HG02973 (cell line): ENCODE measurements around the gene NCOA3.

Experiments
- ATAC-seq: cut with Tn5 transposase; IDR thresholded peaks from one replicate; pipeline ENCODE4 v1.9.1; 2021; ENCODE audit warnings: moderate library complexity; ENCODE audit not compliant: unreplicated experiment

Gene NCOA3

GRCh38 chr20:47622118-47622665 is 120.5 kb downstream of the NCOA3 start:
- ATAC-seq = no peak

- no peak for ATAC-seq
Measured at GRCh38 chr20:47623206-47623605, 121.5 kb downstream of the NCOA3 start.

DNA sequence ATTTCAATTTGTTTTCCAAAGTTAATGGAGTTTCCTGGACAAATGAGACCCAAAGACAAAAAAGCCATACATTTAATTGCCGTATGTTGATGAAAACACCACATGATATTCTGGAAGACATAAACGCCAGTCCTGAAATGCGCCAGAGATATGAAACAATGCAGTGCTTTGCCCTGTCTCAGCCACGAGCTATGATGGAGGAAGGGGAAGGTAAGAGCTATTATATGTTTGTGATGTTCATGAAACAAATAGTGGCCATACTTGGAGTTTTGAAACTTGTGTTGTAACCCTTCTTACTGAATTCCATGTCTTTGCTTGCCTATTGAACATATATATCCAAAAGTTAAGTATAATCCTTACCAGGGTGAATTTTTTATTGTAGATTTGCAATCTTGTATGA is 125.9 kb downstream of the NCOA3 start:
- no peak for ATAC-seq

DNA sequence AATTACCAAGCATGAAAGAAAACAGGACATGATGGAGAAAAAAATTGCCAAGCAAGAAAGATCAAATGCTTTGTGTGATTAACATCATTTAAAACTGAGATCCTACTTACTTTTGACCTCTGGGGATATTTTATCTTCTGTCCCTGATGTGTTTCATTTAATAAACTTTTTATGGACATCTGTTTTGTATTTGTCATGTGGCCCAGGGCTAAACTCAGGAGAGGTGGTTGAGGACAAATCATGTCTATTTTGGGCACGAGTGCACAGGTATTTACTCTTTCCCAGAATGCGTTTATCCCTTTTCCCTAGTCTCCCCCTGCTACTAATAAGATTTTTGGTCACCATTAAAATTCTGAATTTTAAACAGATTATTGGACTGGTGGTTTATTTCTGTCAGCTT is 128.2 kb downstream of the NCOA3 start:
- ATAC-seq = no peak

- ATAC-seq = no peak
Measured at GRCh38 chr20:47631078-47631477, 129.4 kb downstream of the NCOA3 start.

DNA sequence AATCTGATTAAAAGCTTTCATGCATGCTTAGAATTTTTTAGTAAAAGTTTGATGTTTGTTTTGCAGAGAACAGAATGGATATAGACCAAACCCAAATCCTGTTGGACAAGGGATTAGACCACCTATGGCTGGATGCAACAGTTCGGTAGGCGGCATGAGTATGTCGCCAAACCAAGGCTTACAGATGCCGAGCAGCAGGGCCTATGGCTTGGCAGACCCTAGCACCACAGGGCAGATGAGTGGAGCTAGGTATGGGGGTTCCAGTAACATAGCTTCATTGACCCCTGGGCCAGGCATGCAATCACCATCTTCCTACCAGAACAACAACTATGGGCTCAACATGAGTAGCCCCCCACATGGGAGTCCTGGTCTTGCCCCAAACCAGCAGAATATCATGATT is 133.6 kb downstream of the NCOA3 start:
- no peak for ATAC-seq

GRCh38 chr20:47638851-47639250 is 137.2 kb downstream of the NCOA3 start:
- ATAC-seq = no peak

- no peak for ATAC-seq
Measured at GRCh38 chr20:47642118-47642517, 140.4 kb downstream of the NCOA3 start.

DNA sequence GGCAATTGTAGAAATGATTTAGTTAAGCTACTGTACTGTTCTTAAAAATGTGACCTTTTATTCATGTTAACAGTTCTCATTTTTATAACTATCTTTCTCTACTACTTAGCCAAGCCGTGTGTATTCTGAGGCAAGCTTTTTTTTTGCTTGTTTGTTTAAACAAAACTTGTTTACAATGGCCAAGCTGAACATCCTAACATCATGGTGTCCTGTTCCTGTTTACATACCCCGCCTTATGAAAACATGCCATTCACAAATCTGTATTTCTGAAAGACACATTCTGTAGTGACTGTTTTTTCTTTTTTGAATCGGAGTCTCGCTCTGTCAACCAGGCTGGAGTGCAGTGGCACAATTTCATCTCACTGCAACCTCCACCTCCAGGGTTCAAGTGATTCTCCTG is 140.9 kb downstream of the NCOA3 start:
- no peak for ATAC-seq

GRCh38 chr20:47645632-47646031 is 143.9 kb downstream of the NCOA3 start:
- ATAC-seq = no peak

- no peak for ATAC-seq
Measured at GRCh38 chr20:47647994-47648393, 146.3 kb downstream of the NCOA3 start.

DNA sequence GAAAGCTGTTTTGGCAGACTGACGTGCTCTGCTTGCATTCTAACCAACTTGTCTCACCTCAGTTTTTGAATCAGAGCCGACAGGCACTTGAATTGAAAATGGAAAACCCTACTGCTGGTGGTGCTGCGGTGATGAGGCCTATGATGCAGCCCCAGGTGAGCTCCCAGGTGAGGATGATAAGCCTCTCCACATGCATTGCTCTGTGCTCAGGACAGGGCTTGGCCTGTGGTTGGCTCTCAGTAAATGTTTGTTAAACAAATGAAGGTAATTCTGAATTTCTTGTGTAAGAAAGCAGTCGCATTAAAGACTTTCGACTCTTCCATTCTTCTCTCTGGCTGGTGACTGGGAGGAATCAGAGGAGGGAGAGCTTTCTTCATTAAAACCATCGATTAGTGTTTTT is 147.3 kb downstream of the NCOA3 start:
- no peak for ATAC-seq

GRCh38 chr20:47652301-47652700 is 150.6 kb downstream of the NCOA3 start:
- no peak for ATAC-seq

DNA sequence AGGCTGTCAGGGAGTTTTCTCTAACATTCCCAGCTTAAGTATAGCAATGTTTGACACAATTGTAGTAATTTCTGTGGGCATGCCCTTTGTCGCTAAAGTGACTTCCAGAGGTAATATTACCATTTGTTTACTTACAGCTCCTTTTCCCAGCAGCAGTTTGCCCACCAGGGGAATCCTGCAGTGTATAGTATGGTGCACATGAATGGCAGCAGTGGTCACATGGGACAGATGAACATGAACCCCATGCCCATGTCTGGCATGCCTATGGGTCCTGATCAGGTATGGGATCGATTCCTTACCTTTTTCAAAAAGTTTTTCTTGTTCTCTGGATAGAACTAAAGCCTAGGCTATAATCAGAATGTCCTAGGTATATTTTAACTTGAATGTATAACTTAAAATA is 151.1 kb downstream of the NCOA3 start:
- no peak for ATAC-seq

DNA sequence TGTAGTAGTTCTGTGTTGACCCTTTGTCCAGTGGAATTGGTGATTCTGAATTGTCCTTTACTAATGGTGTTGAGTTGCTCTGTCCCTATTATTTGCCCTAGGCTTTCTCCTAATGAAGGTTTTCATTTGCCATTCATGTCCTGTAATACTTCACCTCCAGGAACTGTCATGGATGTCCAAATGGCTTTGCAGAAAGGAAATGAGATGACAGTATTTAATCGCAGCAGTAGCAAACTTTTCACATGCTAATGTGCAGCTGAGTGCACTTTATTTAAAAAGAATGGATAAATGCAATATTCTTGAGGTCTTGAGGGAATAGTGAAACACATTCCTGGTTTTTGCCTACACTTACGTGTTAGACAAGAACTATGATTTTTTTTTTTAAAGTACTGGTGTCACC is 152.2 kb downstream of the NCOA3 start:
- no peak for ATAC-seq

GRCh38 chr20:47654370-47654769 is 152.7 kb downstream of the NCOA3 start:
- ATAC-seq = no peak

GRCh38 chr20:47655635-47656034 is 153.9 kb downstream of the NCOA3 start:
- no peak for ATAC-seq

DNA sequence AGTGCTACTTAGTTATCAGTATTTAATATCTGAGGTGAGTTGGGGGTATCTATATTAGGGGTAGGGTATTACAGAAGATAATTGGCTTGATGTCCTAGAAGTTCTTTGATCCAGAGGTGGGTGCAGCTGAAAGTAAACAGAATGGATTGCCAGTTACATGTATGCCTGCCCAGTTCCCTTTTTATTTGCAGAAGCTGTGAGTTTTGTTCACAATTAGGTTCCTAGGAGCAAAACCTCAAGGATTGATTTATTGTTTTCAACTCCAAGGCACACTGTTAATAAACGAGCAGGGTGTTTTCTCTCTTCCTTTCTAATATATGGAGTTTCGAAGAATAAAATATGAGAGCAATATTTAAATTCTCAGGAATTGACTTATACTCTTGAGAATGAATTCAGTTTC is 154.6 kb downstream of the NCOA3 start:
- no peak for ATAC-seq

DNA sequence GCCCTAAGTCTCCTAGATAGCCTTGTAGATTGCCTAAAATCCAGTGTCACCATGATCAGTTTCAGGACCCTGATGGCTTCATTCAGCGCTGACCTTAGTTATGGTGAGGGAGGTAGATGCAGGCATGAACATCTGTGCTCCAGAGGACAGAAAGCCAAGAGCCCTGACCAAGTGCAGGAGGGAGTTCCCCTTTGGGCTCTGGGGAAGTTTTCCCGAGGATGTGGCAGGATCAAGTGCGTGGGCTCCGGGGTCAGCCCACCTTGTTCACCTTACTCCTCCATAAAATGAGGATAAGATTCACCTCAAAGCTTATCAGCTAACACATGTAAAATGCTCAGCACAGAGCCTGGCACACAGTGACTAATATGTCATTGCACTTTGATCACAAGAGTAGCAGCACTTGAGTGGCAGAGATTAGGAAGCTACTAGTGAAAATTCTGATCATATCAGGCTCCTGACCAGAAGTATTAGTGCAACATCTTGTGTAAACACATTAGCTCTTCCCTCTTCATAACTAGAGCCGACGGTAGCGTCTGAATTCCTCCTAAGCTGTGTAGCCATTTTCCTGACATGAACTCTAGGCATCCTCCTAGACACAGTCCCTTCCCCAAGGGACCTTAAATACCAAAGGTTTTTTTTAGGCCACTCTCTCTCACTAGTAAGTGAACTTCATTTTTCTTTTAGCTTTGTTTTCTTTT is 158.4 kb downstream of the NCOA3 start:
- ATAC-seq = no peak

DNA sequence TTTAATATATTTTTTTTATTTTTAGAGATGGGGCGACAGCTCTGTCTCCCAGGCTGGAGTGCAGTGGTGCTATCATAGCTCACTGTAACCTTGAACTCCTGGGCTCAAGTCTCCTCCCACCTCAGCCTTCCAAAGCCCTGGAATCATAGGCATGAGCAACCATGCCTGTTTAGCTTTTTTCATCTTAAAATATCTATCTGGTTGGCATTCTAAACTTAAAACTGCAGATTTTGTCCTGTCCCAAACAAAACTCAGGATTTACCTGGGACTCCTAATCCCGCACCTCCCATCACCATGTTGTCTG is 158.9 kb downstream of the NCOA3 start:
- no peak for ATAC-seq

GRCh38 chr20:47660983-47661700 is 159.5 kb downstream of the NCOA3 start:
- ATAC-seq = no peak

- ATAC-seq = no peak
Measured at GRCh38 chr20:47661714-47662113, 160.0 kb downstream of the NCOA3 start.
